Measurements from ENCODE around the gene SLK.

SLK gene

DNA sequence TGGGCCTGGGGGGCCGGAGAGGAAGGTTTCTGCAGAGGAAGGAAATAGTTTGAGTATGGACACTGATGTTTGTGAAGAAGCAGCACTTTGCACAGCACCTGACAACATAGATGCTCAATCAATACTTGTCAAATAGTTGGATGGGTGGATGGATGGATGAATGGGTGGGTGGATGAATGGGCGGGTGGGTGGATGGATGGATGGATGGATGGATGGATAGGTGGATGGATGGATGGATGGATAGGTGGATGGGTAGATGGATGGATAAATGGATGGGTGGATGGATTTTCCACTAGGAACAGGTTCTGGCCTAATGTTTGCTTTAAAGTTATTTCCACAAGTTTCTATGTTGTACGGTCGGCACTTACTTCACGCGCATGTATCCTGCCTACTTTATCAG lies 73.4 kb downstream of the SLK start:
- TF ChIP-seq, protein P1, sequence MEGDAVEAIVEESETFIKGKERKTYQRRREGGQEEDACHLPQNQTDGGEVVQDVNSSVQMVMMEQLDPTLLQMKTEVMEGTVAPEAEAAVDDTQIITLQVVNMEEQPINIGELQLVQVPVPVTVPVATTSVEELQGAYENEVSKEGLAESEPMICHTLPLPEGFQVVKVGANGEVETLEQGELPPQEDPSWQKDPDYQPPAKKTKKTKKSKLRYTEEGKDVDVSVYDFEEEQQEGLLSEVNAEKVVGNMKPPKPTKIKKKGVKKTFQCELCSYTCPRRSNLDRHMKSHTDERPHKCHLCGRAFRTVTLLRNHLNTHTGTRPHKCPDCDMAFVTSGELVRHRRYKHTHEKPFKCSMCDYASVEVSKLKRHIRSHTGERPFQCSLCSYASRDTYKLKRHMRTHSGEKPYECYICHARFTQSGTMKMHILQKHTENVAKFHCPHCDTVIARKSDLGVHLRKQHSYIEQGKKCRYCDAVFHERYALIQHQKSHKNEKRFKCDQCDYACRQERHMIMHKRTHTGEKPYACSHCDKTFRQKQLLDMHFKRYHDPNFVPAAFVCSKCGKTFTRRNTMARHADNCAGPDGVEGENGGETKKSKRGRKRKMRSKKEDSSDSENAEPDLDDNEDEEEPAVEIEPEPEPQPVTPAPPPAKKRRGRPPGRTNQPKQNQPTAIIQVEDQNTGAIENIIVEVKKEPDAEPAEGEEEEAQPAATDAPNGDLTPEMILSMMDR (IDR thresholded peaks at IDR 0.05; ENCODE audit: low read depth, low read length) = no peak

GRCh38 chr10:104040862-104041789 lies 74.2 kb downstream of the SLK start:
- TF ChIP-seq, protein P1 (IDR thresholded peaks at IDR 0.05; ENCODE audit: low read depth, low read length) = no peak
- no peak overlapping the region for H3K4me3 ChIP-seq (ENCODE audit: low read depth, low read length)

More for the DNA sequence above, 73.4 kb downstream of the SLK start:
- H3K4me3 ChIP-seq (ENCODE audit: low read depth, low read length) = no peak overlapping the region

- H3K4me3 ChIP-seq (ENCODE audit: low read depth, low read length) = no peak overlapping the region
- TF ChIP-seq, protein P1 (IDR thresholded peaks at IDR 0.05; ENCODE audit: low read depth, low read length) = no peak
These were observed 75.1 kb downstream of the SLK start for GRCh38 chr10:104041891-104042535.

- TF ChIP-seq, protein P1 (IDR thresholded peaks at IDR 0.05; ENCODE audit: low read depth, low read length) = no peak
- no peak overlapping the region for H3K4me3 ChIP-seq (ENCODE audit: low read depth, low read length)
These were observed 76.4 kb downstream of the SLK start for GRCh38 chr10:104043185-104043830.

DNA sequence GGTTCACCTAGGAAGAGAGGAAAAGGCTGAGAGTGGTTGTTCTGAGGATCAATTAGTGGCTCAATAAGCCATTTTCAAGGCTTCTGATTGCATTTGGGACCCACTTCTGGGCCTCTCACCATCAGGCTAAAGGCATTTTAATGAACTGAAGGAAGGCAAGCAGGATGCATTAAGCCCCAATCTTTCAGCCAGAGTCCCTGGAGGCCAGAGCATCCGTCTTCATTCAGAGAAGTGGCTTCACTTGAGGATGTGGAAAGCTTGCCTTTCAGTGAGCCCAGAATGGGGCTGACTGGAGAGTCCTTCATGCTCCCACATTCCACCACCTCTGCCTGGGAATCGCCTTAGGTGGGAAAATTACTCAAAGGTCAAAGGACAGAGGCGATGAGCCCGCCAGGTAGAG lies 76.9 kb downstream of the SLK start:
- H3K4me3 ChIP-seq (ENCODE audit: low read depth, low read length) = no peak overlapping the region
- TF ChIP-seq, protein P1 (IDR thresholded peaks at IDR 0.05; ENCODE audit: low read depth, low read length) = no peak

GRCh38 chr10:104045151-104046089 lies 78.5 kb downstream of the SLK start:
- H3K4me3 ChIP-seq (ENCODE audit: low read depth, low read length) = no peak overlapping the region

More at GRCh38 chr10:104045151-104046089, 78.5 kb downstream of the SLK start:
- TF ChIP-seq, protein P1 (IDR thresholded peaks at IDR 0.05; ENCODE audit: low read depth, low read length) = peak; percentile 83

Measured in WI38 (cell line).